IPS-18c (cell line): Measurements from ENCODE around the gene TNC.

Source experiments
- H3K4me3 ChIP-seq: 2 replicates; pipeline ENCODE4 v1.7.0; 2013; ENCODE audit warnings: low read depth, mild to moderate bottlenecking, low read length, moderate library complexity; ENCODE audit not compliant: insufficient read depth
- H3K9me3 ChIP-seq: one replicate; pipeline ENCODE4 v1.6.1; 2013; ENCODE audit warnings: mild to moderate bottlenecking, low read length, moderate library complexity; ENCODE audit not compliant: control insufficient read depth, insufficient read depth

Gene TNC

DNA sequence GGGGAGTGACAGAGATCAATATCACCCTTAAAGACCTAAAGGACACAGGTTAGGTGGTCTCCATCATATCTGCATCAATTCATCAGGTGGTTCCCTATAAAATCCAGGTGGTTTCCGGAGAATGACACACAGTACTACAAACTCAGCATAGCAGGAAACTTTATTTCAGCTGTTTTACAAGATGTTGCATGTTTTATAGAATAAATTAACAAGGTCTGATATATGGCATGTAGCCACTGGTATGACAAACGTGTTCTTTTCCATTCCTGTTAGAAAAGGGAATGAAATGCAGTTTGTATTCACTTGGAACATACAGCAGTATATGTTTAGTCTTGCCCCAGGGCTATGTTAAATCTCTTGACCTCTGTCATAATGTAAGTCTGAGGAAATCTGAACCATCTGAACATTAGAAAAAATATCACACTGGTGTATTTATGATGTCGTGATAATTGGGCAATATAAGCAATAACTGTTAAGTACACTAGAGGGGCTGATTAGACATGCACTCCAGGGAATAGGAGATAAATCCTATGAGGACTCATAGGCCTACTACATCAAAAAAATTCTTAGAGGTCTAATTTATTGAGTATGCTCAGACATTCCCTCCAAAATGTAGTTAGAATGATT is 145.3 kb downstream of the TNC start:
- H3K4me3 ChIP-seq = no peak overlapping the region
- peaks cover 1% of the 10 kb centered on the region for H3K9me3 ChIP-seq
